HL-60/S4 treated with retinoic acid at 250 ng/mL for 4 days and 3 days (cell line): ENCODE results near the gene TRPM3.
"Not testable (repeated sequence)": the region's sequence is repeated elsewhere in the genome, so short reads cannot be mapped to it uniquely, and the experiment has no call there.

Experiments used
- in situ Hi-C: fragments of 300-500 bp; cut with MboI; formaldehyde crosslinking; loops from 2 replicates; pipeline ENCODE4 v1.7.0; 2022; ENCODE audit warnings: low sequenced_read_pairs

TRPM3 gene

DNA sequence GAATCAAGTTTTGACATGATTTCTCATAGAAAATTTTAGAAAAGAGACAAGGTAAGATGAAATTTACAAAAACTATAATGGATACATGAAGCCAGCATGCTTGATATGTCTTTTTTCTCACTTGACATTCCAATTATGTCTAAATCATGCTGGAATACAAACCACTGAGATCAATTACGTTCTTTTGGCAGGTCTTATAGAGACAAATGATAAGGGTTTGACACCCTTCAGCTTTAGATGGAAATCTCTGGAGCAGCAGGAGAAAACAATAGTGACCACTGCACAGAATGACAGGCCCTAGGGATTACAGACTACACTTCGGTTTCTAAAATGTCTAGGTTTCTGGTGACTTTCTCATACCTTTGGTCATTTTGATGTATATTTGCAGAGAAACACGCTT lies 342.9 kb downstream of the TRPM3 start:
- in situ Hi-C loops = no loop called here

DNA sequence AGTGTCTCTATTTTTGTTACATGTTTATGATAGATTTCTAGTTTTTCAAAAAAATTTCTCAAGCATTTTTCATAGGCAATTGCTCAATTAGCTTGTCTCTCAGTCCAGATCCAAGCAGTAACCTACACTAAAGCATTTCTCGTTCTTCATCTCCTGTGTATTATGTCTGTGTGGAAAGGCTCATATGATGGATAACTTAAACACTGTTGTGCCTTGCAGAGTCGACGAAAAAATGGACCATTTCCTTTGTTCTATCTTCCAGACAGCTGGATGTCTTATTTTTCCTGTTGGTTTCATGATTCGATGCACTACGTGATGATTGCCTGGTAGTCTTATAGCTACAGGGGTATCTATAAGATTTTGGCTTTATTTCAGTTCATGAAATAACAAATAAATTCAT lies 347.8 kb downstream of the TRPM3 start:
- in situ Hi-C loops = no loop called here

DNA sequence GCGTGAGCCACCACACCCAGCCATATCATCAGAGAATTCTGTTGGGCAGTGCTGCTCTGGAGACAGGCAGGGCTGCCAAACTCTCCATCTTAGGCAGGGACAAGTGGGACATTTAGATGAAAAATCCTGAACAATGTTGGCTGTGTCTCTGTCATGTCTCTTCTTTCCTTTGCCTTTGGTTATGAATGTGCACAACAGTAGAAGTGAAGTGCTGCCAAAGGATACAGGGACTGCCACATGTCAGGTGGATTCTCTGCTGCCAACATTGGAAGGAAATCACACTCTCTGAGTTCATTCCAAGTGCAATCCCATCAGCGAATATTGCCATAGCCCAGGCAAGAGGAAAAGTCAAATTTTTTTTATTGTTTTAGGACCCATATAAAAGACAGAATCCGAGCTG lies 348.8 kb downstream of the TRPM3 start:
- in situ Hi-C loops = no loop called here

DNA sequence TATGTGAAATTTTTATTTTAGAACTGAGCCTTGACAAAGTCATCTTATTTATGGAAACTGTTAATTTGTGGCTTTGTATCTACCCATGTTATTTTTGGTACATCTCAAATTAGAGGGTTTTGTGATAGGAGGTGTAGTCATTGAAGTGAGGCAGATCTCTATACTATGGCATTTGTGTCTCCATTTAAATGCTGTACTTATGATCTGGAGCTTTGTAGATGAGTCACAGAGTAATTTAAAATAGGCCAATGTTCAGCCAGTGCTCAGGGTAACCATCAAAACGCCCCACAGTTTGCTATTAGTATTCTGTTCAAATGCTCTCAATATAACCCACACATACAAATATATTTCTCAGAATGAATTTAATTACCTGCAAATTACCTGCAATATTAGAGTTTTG lies 355.5 kb downstream of the TRPM3 start:
- in situ Hi-C loops = no loop called here

DNA sequence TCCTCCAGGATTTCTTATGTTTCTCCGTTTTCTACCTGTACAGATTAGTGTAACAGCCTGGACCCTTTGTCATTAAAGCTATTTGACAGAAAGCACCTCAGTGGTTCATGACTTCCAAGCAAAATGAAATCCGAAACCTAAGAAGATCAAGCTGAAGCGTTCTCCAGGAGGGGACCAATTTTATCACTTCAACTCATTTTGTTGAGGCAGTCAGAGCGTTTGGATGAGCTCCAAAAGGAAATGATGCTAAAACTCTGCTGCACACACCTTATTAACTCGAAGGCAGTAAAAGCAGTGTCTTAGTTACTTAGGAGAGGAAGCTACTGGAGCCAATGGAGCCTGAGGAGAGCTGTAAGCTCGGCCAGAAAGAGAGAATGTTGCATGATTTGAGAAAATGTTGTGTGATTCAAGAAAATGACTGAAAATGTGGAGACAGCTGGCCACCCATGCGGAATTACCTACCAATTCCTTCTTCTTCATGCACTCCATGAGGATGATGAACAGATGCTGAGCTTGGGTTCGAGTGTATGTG lies 360.2 kb downstream of the TRPM3 start:
- in situ Hi-C loops = no loop called here

DNA sequence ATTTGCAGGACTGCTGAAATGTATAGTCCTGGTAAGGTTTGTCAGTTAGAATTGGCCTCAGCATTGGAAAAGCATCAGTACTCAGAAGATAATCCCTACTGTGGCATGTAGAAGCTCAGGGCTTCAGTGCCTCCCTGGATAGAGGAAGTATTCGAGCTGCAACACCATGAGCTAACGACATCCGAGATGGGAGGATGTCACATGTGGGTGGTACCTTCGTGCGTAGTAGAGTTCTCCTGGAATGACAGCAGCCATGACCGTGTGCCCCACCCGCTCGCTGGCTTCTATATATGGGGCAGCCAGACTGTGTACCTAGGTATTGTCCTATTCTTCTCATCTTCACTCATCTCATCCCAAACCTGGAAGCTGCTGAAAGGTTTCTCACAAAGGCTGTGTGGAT lies 361.2 kb downstream of the TRPM3 start:
- in situ Hi-C loops = no loop called here

DNA sequence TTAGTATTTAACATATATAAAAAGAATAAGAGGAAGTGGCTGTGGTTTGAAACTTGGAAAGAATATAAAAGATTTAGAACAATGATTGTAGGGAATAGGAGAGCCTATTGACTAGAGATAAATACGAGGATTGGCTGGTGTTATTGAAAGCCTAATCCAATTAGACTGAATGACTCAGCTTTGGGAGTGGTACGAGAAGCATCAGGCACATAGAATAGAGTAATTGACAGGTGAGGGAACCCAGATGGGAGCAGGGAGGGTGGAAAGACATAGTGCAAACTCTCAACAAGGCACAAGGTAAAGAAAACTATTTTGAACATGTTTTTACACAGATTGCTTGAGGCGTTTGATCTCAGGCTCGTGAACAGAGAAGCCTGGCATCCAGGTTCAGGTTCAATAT lies 368.1 kb downstream of the TRPM3 start:
- in situ Hi-C loops = no loop called here

DNA sequence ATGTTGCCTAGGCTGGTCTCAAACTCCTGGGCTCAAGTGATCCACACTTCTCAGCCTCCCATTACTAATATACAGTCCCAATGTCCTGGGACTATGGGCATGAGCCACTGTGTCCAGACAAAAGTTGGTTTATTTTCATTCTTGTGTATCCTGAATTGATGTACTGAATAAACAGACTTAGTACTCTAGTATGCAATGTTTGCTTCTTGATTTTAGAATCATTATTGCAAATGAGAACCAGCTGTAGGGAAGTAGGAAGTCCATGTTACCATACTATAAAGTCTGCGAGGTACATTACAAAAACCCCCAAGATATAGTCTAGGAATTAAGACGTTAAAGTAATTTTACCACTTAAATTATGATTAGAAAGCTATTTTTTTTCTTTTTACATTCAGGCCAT lies 372.4 kb downstream of the TRPM3 start:
- in situ Hi-C loops = no loop called here

DNA sequence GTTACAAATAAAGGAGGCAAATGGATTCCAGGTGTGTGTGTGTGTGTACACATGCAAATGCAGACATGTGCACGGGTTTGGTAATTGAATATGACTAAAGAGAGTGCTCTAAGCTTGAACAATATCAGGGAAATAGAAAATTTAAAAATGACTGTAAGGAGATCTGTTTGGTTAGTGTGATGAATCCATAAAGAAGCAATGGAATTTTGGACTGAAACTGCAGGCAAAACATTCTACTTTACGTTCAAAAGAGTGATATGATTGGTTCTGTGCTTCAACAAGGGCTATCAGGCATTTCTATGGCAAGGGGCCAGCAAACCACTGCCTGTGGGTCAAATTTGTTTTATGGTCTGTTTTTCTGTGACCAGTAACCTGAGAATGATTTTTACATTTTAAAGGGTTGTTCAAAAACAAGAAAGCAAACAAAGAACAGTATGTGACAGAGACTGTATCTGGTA lies 374.1 kb downstream of the TRPM3 start:
- in situ Hi-C loops = no loop called here

DNA sequence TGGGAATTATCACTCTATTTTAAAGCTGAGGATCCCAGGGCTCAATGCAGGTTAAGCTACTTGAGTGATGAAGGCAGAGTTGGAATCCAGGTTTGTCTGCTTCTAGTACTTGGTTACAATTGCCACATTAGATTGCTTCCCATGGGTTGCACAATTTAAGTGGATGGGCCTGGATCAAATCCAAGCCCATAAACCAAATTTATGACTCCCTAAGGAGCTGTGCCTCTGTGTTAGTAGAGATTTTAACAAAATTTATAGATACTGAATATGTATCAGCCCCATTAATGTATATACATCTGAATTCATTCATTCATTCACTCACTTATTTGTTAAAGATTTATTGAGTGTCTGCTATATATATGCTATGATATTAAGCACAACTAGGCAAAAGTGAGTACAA lies 374.7 kb downstream of the TRPM3 start:
- in situ Hi-C loops = no loop called here

DNA sequence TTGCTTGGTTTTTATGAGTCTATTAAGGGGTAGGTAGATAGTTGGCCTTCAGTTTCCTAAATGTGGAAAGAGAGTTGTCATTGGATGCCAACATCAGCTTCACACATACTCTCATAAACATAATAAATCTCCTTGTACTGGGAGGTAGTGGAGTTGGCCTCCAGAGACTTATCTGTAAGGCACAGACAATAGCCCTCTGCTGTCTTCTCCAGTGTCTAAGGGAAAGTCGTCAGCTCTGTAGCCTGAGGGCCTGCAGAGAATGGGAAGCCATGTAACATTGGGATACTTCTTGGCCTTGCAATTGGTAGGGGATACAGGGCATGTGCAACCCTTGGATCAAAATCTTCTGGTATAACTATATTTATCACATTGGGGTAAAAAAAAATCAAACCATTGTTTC lies 375.1 kb downstream of the TRPM3 start:
- in situ Hi-C loops = no loop called here

DNA sequence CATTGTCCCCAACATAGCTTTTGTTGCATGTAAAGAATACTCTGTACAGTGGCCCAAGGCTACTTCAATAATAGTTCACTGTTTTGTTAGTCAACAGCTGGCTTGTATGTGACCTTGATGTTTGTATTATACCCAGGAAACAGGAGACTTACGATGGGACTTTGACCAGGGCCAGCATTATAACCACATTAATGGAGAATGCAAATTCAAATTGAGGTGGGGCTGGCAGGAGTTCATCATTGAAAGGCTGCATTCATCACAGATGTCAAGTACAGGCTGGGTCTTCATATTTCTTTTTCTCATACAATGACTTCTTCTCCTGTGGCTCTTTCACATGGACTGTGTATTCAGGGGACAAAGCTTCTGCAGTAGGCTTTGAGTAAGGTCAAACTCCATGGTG lies 396.6 kb downstream of the TRPM3 start:
- in situ Hi-C loops = not testable (repeated sequence)

DNA sequence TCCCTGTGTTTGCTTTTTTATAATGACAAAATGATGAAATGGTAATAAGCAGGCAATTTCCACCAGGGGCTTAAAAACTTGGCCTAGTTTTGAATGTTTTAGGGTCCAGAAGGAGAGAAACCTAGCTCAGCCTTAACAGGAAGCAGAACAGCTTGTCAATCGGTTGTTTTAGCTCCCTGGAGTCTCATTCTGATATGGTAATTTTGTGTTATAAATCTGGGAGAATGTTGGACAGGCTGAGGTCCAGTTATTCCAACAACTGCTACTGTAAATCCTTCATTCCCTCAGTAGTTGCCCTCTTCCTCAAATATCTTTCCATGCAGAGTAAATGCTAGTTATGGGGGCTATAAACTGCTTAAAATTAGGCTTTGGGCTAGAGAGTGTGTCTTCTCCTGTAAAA lies 397.4 kb downstream of the TRPM3 start:
- in situ Hi-C loops = not testable (repeated sequence)

DNA sequence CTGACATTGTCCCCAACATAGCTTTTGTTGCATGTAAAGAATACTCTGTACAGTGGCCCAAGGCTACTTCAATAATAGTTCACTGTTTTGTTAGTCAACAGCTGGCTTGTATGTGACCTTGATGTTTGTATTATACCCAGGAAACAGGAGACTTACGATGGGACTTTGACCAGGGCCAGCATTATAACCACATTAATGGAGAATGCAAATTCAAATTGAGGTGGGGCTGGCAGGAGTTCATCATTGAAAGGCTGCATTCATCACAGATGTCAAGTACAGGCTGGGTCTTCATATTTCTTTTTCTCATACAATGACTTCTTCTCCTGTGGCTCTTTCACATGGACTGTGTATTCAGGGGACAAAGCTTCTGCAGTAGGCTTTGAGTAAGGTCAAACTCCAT lies 414.6 kb downstream of the TRPM3 start:
- in situ Hi-C loops = not testable (repeated sequence)

DNA sequence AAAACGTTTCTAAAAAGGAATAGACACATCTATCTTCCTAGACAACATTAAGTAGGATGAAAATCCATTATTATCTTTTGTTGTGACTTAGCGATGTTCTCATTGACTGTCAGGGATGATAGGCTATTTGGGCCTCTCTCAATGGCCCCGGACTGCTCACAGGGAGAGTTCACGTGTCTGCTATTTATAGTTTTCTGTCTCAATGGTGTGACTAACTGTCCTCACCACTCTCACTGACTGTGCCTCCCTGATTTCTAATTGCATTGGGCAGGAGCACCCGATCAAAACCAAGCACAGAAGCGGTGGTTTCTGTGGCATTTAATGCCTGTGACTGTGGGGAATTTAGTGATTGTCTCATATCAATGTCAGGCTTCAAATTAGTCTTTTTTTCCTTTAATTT lies 420.3 kb downstream of the TRPM3 start:
- in situ Hi-C loops = no loop called here

DNA sequence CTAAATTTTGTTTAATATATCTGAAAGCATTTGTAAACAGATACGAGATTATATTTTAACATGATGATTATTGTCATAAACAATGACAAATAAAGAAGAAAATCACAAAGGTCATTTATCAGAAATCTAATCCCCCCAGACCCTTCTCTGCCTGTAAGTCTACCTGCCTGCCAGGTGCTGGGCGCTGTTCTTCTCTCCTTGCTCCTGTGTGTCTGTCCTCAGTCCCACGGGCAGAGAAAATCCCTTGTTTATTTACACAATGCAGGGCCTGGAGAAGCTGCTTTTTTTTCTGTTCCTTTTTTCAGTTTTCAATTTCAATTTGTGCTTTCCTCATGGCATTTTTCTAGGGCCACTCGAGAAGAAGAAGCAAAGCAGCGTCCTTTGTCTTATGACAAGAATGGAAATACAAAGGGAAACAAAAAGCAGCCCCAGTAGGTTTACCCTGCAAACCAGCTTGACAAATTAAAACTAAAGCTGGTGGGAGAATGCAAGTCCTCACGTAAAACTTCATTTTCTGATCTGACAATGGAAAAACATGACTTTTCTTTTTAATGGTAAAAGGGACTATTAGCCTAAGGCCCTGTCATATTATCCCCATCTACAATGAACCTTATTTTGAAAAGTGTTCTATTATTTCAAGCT lies 424.6 kb downstream of the TRPM3 start:
- in situ Hi-C loops = no loop called here

DNA sequence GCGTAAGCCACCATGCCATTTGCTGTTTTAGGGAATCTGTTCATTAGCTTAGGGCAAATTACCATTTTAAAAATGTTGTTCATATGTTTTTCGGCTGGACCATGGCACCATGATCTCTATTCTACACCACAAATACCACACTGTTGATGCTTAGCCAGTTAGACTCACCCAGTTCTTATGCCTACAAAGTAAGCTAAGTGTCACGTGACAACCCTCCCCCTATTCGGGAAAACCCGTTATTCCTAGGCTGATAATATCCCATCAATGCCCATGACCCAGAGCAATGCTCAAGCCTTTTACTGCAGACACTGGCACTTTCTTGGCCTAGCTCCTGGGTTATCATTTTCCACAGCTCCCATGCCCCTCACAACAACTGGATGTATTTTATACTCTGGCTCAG lies 426.7 kb downstream of the TRPM3 start:
- in situ Hi-C loops = no loop called here

DNA sequence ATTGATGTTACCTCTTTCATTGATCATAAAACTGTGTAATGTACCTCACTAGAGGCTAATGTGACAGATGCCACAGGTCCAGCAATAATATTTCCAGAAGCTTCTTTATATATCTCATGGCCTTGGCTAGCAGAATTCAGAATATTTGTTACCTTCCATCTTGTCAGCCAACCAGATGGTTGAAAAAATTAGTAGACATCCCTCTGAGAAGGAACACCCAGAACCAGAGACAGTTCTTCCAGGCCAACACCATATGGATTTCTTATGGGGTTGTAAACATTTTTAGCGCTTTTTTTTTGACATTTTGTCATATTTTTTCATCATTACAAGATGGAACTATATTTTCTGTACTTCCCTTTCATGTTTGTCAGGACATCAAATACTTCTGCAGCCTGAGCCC lies 428.2 kb downstream of the TRPM3 start:
- in situ Hi-C loops = no loop called here

DNA sequence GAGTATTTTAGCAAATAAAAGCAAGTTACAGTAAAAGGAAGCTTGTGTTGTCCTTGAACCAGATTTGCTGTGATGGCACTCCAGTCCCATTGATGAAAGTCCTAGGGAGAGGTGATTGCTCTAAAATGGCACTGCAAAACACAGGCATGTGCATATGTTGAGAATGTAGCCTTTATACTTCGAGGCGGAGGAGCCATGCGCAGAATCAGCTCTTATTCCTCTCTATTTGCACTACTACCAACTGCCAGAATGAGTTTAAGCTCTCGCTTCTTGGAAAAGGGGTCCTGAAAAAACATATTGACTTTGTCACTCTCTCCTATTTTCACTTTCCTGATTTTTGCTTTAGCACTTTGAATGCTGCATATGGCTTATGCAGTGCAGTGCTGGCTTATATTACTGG lies 429.0 kb downstream of the TRPM3 start:
- in situ Hi-C loops = no loop called here

DNA sequence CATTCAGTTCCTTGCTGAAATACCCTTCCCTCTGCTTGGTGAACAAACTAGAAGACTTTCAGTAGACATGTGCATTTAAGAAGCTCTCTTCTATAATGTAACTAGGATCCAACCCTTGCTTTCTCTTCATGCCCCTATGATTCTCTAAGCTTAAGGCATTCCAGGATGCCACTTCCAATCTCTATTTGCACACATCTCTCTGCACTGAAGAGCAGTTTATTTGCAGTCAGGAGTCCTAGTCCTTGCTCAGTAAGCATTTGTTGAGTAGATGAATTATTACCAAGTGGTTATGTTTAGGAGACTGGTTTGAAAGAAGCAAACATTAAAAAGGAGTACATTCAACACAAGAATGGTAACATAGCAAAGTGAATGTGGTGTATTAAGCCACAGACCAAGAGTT lies 432.7 kb downstream of the TRPM3 start:
- in situ Hi-C loops = no loop called here

DNA sequence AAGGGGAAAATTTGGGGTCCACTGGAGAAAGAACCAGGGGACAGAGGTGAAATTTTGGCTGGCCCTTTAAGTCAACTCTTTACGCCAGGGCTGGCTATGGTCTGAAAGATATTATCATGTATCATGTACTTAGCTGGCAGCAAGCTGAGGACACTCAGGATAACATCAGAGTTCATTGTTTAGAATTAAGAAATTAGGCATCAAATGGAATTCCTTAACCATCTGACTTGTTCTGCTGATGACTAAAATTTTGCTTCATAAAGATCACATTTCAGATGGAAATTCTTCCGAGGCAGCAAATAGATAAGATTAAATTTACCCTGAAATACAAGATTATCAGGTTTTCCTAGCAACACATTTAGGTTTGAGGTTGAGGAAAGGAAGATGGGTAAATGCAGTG lies 437.6 kb downstream of the TRPM3 start:
- in situ Hi-C loops = no loop called here

DNA sequence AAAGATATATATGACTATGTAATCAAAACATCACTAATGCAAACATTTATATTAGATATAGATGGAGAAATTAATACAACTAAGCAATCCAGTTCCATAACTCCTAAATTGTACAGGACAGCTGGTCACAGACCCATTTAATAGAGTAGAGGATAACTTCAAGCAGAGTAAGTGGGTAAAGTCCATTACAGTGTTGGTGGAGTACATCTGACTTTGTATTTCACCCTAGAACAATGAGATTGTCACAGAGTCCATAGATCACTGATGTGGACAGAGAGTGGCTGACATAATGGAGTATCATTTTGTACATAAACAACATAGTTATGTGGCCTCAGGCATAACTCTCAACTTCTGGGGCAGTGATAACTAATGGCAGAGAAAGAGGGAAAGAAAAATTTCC lies 439.1 kb downstream of the TRPM3 start:
- in situ Hi-C loops = no loop called here

DNA sequence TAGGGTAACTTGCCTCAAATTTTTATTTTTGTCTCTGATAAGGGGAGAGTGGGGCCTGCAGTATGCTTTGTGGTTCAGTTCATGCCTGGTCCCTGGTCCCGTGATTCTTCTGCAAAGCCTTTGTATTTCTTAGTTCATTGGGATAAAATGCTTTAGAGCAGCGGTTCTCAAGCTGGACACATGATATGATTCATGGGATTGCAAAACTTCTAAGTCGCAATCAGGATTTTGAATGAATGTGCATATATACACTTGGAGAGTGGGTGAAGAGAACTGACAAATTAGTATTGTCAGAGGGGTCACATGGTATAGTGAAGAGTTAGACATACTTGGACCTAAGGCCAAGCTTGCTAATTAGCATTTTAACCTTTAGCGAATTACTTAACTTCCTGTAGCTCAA lies 441.6 kb downstream of the TRPM3 start:
- in situ Hi-C loops = no loop called here
